Right atrium auricular region (tissue), 2 donors: ENCODE measurements around the gene SPARCL1. TPM values are rescaled to one million over a fixed set of nuclear protein-coding genes. Genes with fewer than 3 reads are reported as not detected.

Source experiments
- DNase-seq: peaks from one replicate; pipeline ENCODE4 v3.0.0-alpha.2; 2019; ENCODE audit warnings: low spot score
- H3K27ac ChIP-seq, 2 donors: fragments of 200-600 bp; sonication (generic); 1 replicate in 1 of 2; 2 replicates in 1 of 2; pipeline ENCODE4 v1.5.1; 2016 to 2019
- H3K27me3 ChIP-seq, 2 donors: fragments of 200-600 bp; sonication (generic); one replicate each; pipeline versions ENCODE4 v1.5.1 to v1.6.0; 2017 to 2019
- H3K36me3 ChIP-seq: fragments of 200-600 bp; sonication (generic); one replicate; pipeline ENCODE4 v1.5.1; 2016
- H3K4me1 ChIP-seq, 2 donors: fragments of 200-600 bp; sonication (generic); one replicate each; pipeline versions ENCODE4 v1.5.1 to v1.6.0; 2017 to 2019
- H3K4me3 ChIP-seq, 2 donors: fragments of 200-600 bp; sonication (generic); 1 replicate in 1 of 2; 2 replicates in 1 of 2; pipeline ENCODE4 v1.5.1; 2017 to 2019; ENCODE audit warnings: mild to moderate bottlenecking in 1 of 2, moderate library complexity in 1 of 2
- H3K9me3 ChIP-seq, 2 donors: fragments of 200-600 bp; sonication (generic); one replicate each; pipeline ENCODE4 v1.5.1; 2019
- total RNA-seq, 2 donors: library from RNA; depleted of rRNA; stranded (reverse); fragments of >200 nt; gene quantifications; one replicate each; pipeline ENCODE4 v1.1.0, GENCODE V29; 2016
- TF ChIP-seq, protein P1 (sequence below), 2 donors: fragments of 200-600 bp; sonication (generic); IDR thresholded peaks; one replicate each; pipeline ENCODE4 v1.5.1; 2019; ENCODE audit warnings: antibody characterized with exemption in 2 of 2

SPARCL1 gene
- total RNA-seq, 2 donors from 2014 or later: 501 to 627 TPM

- Histone ChIP-seq H3K27ac (peak overlapping the region; percentile 35 to 82), H3K4me1 (peaks cover 0 to 39% of the 10 kb centered on the region in 2 donors), H3K27me3 (no peaks in the 10 kb centered on the region), H3K9me3 (no peaks in the 10 kb centered on the region), H3K4me3 (no peak overlapping the region), H3K36me3 (peaks cover 21% of the 10 kb centered on the region)
- TF ChIP-seq, protein P1, sequence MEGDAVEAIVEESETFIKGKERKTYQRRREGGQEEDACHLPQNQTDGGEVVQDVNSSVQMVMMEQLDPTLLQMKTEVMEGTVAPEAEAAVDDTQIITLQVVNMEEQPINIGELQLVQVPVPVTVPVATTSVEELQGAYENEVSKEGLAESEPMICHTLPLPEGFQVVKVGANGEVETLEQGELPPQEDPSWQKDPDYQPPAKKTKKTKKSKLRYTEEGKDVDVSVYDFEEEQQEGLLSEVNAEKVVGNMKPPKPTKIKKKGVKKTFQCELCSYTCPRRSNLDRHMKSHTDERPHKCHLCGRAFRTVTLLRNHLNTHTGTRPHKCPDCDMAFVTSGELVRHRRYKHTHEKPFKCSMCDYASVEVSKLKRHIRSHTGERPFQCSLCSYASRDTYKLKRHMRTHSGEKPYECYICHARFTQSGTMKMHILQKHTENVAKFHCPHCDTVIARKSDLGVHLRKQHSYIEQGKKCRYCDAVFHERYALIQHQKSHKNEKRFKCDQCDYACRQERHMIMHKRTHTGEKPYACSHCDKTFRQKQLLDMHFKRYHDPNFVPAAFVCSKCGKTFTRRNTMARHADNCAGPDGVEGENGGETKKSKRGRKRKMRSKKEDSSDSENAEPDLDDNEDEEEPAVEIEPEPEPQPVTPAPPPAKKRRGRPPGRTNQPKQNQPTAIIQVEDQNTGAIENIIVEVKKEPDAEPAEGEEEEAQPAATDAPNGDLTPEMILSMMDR (IDR thresholded peaks at IDR 0.05): no peak
- no peak for DNase-seq
Measured at GRCh38 chr4:87506974-87507701, 22.0 kb downstream of the SPARCL1 start.

DNA sequence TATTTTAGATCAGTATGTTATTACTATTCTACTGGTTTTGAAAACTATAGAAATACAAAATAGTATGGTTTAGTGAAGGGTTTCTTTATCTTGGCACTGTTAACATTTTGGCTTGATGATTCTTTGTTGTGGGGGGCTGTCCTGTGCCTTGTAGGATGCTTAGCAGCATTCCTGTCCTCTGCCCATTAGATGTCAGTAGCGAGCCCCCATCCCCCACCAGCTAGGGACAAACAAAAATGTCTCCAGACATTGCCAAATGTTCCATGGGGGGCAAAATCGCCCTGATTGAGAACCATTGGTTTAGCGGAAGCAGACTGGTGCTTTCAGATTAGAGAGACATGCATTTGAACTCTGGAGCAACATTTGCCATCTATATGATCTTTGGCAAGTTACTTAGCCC is 23.3 kb downstream of the SPARCL1 start:
- H3K4me1 ChIP-seq: peaks cover 0 to 32% of the 10 kb centered on the region in 2 donors

DNA sequence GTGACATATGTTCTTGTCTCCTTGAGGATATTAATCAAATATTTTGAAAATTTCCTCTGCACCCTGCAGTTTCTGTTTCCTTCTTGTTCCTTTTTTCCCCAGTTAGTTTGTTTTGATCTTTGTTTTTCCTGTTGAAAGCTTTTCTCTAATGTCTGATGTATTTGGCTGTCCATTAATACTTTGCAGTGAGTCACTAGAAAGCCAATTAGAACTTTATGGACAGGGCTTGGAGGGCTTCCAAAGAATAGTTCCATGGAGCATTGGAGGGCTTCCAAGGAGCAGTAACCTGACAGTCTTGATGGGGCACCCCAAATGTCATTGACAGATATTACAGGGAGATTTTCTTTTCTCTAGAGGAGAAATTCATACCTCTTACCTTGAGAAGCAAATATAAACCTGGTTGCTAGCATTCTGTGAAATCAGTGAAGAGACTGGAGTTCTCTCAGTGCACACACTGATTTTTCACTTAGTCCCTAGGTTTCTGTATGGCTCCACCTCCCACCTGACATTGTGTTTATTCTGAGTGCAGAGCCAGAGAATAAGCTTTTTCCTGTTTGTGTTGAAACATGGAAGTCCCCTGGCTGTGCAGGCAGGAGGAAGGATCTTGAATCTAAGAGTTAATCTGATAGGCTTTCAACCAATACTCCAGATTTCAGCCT is 26.5 kb downstream of the SPARCL1 start:
- Histone ChIP-seq H3K36me3 (peaks cover 1% of the 10 kb centered on the region), H3K9me3 (no peaks in the 10 kb centered on the region), H3K27ac (peak overlapping the region; percentile 19 to 45), H3K4me1 (peaks cover 0 to 34% of the 10 kb centered on the region in 2 donors), H3K27me3 (no peaks in the 10 kb centered on the region), H3K4me3 (no peak overlapping the region)
- no peak for DNase-seq
- TF ChIP-seq, protein P1 (IDR thresholded peaks at IDR 0.05): no peak

More for the DNA sequence above, 23.3 kb downstream of the SPARCL1 start:
- TF ChIP-seq, protein P1 (IDR thresholded peaks at IDR 0.05): no peak
- H3K27ac ChIP-seq: peak overlapping the region; percentile 35 to 82
- H3K36me3 ChIP-seq: peaks cover 18% of the 10 kb centered on the region
- H3K4me3 ChIP-seq: no peak overlapping the region
- DNase-seq: no peak
- no peaks in the 10 kb centered on the region for H3K27me3 ChIP-seq
- no peaks in the 10 kb centered on the region for H3K9me3 ChIP-seq

- Histone ChIP-seq H3K4me1 (peaks cover 0 to 25% of the 10 kb centered on the region in 2 donors), H3K4me3 (no peak overlapping the region), H3K27ac (peak overlapping the region in 1 of 2 donors; percentile 60), H3K9me3 (no peaks in the 10 kb centered on the region), H3K27me3 (no peaks in the 10 kb centered on the region), H3K36me3 (peaks cover 15% of the 10 kb centered on the region)
- no peak for DNase-seq
- TF ChIP-seq, protein P1 (IDR thresholded peaks at IDR 0.05): no peak
Measured at GRCh38 chr4:87500092-87500462, 29.1 kb downstream of the SPARCL1 start.

GRCh38 chr4:87499403-87500091 is 29.6 kb downstream of the SPARCL1 start:
- no peak for DNase-seq
- Histone ChIP-seq H3K4me3 (no peak overlapping the region), H3K27me3 (no peaks in the 10 kb centered on the region), H3K36me3 (peaks cover 21% of the 10 kb centered on the region), H3K27ac (peak overlapping the region; percentile 52 to 60), H3K9me3 (no peaks in the 10 kb centered on the region), H3K4me1 (peaks cover 0 to 25% of the 10 kb centered on the region in 2 donors)
- TF ChIP-seq, protein P1 (IDR thresholded peaks at IDR 0.05): no peak
